Liver (tissue), 9 donors: ENCODE measurements around the gene MMP2. TPM values are rescaled to one million over a fixed set of nuclear protein-coding genes. Genes with fewer than 3 reads are reported as not detected.

ENCODE experiments used
- DNase-seq: peaks from one replicate; pipeline ENCODE4 v3.0.0-alpha.2; 2017; ENCODE audit warnings: low spot score
- H3K27ac ChIP-seq, 2 donors: one replicate each; pipeline ENCODE4 v1.7.0; 2013; ENCODE audit warnings: inconsistent platforms in 2 of 2, low read length in 2 of 2, control low read depth in 1 of 2, low read depth in 1 of 2, mild to moderate bottlenecking in 1 of 2
- H3K27me3 ChIP-seq, 4 donors: one replicate each; pipeline versions ENCODE4 v1.6.1 to v1.7.0; 2013; ENCODE audit warnings: low read length in 3 of 4, inconsistent platforms in 1 of 4, mild to moderate bottlenecking in 1 of 4, moderate library complexity in 1 of 4; ENCODE audit not compliant: control insufficient read depth in 4 of 4, insufficient read depth in 4 of 4
- H3K36me3 ChIP-seq, 4 donors: one replicate each; pipeline versions ENCODE4 v1.6.1 to v1.7.0; 2013; ENCODE audit warnings: low read length in 3 of 4, mild to moderate bottlenecking in 3 of 4, low read depth in 1 of 4, moderate library complexity in 1 of 4; ENCODE audit not compliant: control insufficient read depth in 4 of 4, insufficient read depth in 3 of 4
- H3K4me1 ChIP-seq, 4 donors: one replicate each; pipeline versions ENCODE4 v1.6.1 to v1.7.0; 2013; ENCODE audit warnings: low read length in 3 of 4, mild to moderate bottlenecking in 3 of 4, moderate library complexity in 1 of 4; ENCODE audit not compliant: control insufficient read depth in 4 of 4, insufficient read depth in 4 of 4
- H3K4me3 ChIP-seq, 3 donors: one replicate each; pipeline versions ENCODE4 v1.6.1 to v1.7.0; 2013; ENCODE audit warnings: low read length in 3 of 3, control low read depth in 1 of 3, low read depth in 1 of 3, mild to moderate bottlenecking in 1 of 3
- H3K9ac ChIP-seq, 2 donors: one replicate each; pipeline ENCODE4 v1.7.0; 2013; ENCODE audit warnings: low read length in 2 of 2, mild to moderate bottlenecking in 2 of 2, moderate library complexity in 2 of 2, control low read depth in 1 of 2, low read depth in 1 of 2
- H3K9me3 ChIP-seq, 4 donors: one replicate each; pipeline versions ENCODE4 v1.6.1 to v1.7.0; 2013; ENCODE audit warnings: low read length in 3 of 4; ENCODE audit not compliant: control insufficient read depth in 4 of 4
- FOXA1 ChIP-seq: IDR thresholded peaks from 2 replicates; pipeline ENCODE4 v1.6.1; 2016; ENCODE audit warnings: antibody characterized with exemption
- HNF4A ChIP-seq, 2 donors: conservative IDR thresholded peaks; 2 replicates each; pipeline ENCODE4 v1.6.1; 2016; ENCODE audit warnings: antibody characterized with exemption in 2 of 2, mild to moderate bottlenecking in 2 of 2
- JUND ChIP-seq, 2 donors: IDR thresholded peaks; 2 replicates each; pipeline ENCODE4 v1.6.1; 2016; ENCODE audit warnings: antibody characterized with exemption in 2 of 2
- RAD21 ChIP-seq, 2 donors: IDR thresholded peaks; 2 replicates each; pipeline ENCODE4 v1.6.1; 2016; ENCODE audit warnings: antibody characterized with exemption in 2 of 2, mild to moderate bottlenecking in 2 of 2
- RXRA ChIP-seq, 2 donors: IDR thresholded peaks; 2 replicates each; pipeline ENCODE4 v1.6.1; 2017 to 2018; ENCODE audit warnings: antibody characterized with exemption in 2 of 2, mild to moderate bottlenecking in 1 of 2
- SP1 ChIP-seq: IDR thresholded peaks from 2 replicates; pipeline ENCODE4 v1.6.1; 2018; ENCODE audit warnings: antibody characterized with exemption, mild to moderate bottlenecking
- TAF1 ChIP-seq: conservative IDR thresholded peaks from 2 replicates; pipeline ENCODE4 v1.6.1; 2016; ENCODE audit warnings: antibody characterized with exemption, mild to moderate bottlenecking
- YY1 ChIP-seq: IDR thresholded peaks from 2 replicates; pipeline ENCODE4 v1.6.1; 2016; ENCODE audit warnings: antibody characterized with exemption, mild to moderate bottlenecking
- WGBS: extraction: QIAGEN DNeasy Blood & Tissue Kit; methylation state at CpG from one replicate; pipeline ENCODE4 v1.1.7; 2013; 5-methylcytosine and 5-hydroxymethylcytosine counted together
- polyA plus RNA-seq, 2 donors: library from polyadenylated mRNA; stranded (reverse) in 1 of 2; unstranded in 1 of 2; fragments of 200-250 nt in 1 of 2; fragments of >200 nt in 1 of 2; fragmentation: Nextera tagmentation in 1 of 2; extraction: Ambion mirVana in 1 of 2; gene quantifications; one replicate each; pipeline versions ENCODE4 v1.2.1 to v1.2.3, GENCODE V29; 2013 to 2015
- total RNA-seq, 2 donors: library from RNA; depleted of rRNA; stranded (reverse); fragments of >200 nt; gene quantifications; one replicate each; pipeline ENCODE4 v1.2.3, GENCODE V29; 2014
- TF ChIP-seq, protein P1 (sequence below): IDR thresholded peaks from 2 replicates; pipeline ENCODE4 v1.6.1; 2016; ENCODE audit warnings: antibody characterized with exemption
- TF ChIP-seq, protein P2 (sequence below): IDR thresholded peaks from 2 replicates; pipeline ENCODE4 v1.6.1; 2016; ENCODE audit warnings: antibody characterized with exemption
- TF ChIP-seq, protein P3 (sequence below): IDR thresholded peaks from 2 replicates; pipeline ENCODE4 v1.6.1; 2016; ENCODE audit warnings: antibody characterized with exemption, mild to moderate bottlenecking
- TF ChIP-seq, protein P4 (sequence below): fragments of 150-350 bp; IDR thresholded peaks from 2 replicates; pipeline ENCODE4 v1.5.1; 2017; ENCODE audit warnings: improper control_type of control experiment, low read depth, low read length; ENCODE audit not compliant: missing input control
- donor health status: healthy.
- donor health status: healthy.
- donor health status: healthy.
- donor health status: healthy.
- donor health status: healthy.

MMP2 gene
- total and polyA plus RNA-seq, 4 donors: 2.8 to 6.3 (median 5.3) TPM

DNA sequence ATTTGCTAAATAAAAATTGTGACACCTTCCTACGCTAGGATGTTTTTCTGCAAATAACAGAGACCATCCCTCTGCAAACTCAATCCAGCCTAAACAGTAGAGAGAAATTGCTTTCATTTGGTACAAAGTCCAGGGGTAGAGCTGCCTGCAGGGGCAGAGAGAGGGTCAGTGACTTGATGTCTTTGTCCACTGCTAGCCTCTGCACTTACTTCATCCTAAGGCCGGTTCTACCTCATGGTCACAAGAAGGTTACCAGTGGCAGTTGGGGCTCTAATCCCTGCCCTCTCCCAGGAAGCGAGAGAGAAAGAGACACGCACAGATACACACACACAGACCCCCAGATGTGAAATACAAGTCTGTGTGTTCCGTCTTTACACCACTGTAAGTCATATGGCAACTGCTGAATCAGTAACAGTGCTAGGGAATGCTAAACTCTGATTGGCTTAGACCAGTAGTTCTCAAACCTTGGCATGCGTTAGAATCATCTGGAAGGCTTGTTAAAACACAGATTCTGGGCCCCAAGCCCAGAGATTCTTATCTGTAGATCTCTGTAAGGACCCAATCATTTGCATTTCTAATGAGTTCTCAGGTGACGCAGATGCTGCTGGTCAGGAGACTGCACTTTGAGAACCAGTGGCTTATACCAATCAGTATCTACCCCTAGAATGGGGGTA, 16.8 kb downstream of the MMP2 start:
- Histone ChIP-seq H3K36me3 (no peaks in the 10 kb centered on the region), H3K27me3 (no peaks in the 10 kb centered on the region), H3K4me1 (peaks cover 0 to 2% (median 0%) of the 10 kb centered on the region in 4 donors), H3K9ac (no peak overlapping the region), H3K27ac (no peak overlapping the region), H3K4me3 (no peak overlapping the region), H3K9me3 (no peaks in the 10 kb centered on the region)
- DNase-seq: no peak
- TF ChIP-seq, protein P1, sequence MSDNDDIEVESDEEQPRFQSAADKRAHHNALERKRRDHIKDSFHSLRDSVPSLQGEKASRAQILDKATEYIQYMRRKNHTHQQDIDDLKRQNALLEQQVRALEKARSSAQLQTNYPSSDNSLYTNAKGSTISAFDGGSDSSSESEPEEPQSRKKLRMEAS: no peak
- TF ChIP-seq FOXA1 (no peak), TAF1 (no peak), RAD21 (IDR thresholded peaks at IDR 0.05) (no peak)
- TF ChIP-seq, protein P2, sequence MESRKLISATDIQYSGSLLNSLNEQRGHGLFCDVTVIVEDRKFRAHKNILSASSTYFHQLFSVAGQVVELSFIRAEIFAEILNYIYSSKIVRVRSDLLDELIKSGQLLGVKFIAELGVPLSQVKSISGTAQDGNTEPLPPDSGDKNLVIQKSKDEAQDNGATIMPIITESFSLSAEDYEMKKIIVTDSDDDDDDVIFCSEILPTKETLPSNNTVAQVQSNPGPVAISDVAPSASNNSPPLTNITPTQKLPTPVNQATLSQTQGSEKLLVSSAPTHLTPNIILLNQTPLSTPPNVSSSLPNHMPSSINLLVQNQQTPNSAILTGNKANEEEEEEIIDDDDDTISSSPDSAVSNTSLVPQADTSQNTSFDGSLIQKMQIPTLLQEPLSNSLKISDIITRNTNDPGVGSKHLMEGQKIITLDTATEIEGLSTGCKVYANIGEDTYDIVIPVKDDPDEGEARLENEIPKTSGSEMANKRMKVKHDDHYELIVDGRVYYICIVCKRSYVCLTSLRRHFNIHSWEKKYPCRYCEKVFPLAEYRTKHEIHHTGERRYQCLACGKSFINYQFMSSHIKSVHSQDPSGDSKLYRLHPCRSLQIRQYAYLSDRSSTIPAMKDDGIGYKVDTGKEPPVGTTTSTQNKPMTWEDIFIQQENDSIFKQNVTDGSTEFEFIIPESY: no peak
- TF ChIP-seq, protein P3, sequence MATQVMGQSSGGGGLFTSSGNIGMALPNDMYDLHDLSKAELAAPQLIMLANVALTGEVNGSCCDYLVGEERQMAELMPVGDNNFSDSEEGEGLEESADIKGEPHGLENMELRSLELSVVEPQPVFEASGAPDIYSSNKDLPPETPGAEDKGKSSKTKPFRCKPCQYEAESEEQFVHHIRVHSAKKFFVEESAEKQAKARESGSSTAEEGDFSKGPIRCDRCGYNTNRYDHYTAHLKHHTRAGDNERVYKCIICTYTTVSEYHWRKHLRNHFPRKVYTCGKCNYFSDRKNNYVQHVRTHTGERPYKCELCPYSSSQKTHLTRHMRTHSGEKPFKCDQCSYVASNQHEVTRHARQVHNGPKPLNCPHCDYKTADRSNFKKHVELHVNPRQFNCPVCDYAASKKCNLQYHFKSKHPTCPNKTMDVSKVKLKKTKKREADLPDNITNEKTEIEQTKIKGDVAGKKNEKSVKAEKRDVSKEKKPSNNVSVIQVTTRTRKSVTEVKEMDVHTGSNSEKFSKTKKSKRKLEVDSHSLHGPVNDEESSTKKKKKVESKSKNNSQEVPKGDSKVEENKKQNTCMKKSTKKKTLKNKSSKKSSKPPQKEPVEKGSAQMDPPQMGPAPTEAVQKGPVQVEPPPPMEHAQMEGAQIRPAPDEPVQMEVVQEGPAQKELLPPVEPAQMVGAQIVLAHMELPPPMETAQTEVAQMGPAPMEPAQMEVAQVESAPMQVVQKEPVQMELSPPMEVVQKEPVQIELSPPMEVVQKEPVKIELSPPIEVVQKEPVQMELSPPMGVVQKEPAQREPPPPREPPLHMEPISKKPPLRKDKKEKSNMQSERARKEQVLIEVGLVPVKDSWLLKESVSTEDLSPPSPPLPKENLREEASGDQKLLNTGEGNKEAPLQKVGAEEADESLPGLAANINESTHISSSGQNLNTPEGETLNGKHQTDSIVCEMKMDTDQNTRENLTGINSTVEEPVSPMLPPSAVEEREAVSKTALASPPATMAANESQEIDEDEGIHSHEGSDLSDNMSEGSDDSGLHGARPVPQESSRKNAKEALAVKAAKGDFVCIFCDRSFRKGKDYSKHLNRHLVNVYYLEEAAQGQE: no peak
- 76% methylated on average over 7 of the region's 7 CpGs for WGBS

DNA sequence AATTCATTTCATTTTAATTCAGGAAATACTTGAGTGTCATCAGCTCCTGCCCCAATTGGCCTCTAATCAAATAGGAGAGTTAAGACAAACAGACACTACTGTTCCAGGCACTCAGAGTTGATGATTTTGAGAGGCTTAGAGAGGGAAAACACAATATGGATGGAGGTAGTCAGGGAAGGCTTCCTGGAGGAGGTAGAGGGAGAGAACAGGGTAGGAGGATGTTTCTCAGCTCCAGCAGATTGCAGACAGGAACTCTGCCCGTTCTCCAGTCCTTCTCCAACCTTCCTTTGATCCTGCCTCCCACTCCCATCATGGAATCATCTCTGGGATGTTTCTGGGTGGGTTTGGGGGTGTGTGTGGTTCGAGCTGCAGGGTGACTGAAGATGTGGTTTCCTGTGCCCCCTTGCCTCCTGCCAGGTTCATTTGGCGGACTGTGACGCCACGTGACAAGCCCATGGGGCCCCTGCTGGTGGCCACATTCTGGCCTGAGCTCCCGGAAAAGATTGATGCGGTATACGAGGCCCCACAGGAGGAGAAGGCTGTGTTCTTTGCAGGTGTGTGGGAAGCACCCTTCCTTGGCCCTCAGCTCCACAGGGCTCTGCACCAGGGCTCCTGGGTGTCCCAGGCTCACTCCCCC, 17.6 kb downstream of the MMP2 start:
- H3K27me3 ChIP-seq: no peaks in the 10 kb centered on the region
- H3K4me3 ChIP-seq: no peak overlapping the region
- 80% methylated on average over 8 of the region's 8 CpGs for WGBS
- DNase-seq: no peak
- H3K36me3 ChIP-seq: no peaks in the 10 kb centered on the region
- no peak overlapping the region for H3K27ac ChIP-seq
- H3K4me1 ChIP-seq: peaks cover 0 to 2% (median 0%) of the 10 kb centered on the region in 4 donors
- no peak overlapping the region for H3K9ac ChIP-seq
- no peaks in the 10 kb centered on the region for H3K9me3 ChIP-seq
- no peak for TF ChIP-seq YY1
- no peak for TF ChIP-seq HNF4A (conservative IDR thresholded peaks at IDR 0.05)
- no peak for TF ChIP-seq SP1
- TF ChIP-seq, protein P3: no peak
- TF ChIP-seq RAD21 (IDR thresholded peaks at IDR 0.05): no peak
- no peak for TF ChIP-seq FOXA1
- TF ChIP-seq RXRA (IDR thresholded peaks at IDR 0.05): no peak
- TF ChIP-seq JUND (IDR thresholded peaks at IDR 0.05): no peak
- TF ChIP-seq, protein P4, sequence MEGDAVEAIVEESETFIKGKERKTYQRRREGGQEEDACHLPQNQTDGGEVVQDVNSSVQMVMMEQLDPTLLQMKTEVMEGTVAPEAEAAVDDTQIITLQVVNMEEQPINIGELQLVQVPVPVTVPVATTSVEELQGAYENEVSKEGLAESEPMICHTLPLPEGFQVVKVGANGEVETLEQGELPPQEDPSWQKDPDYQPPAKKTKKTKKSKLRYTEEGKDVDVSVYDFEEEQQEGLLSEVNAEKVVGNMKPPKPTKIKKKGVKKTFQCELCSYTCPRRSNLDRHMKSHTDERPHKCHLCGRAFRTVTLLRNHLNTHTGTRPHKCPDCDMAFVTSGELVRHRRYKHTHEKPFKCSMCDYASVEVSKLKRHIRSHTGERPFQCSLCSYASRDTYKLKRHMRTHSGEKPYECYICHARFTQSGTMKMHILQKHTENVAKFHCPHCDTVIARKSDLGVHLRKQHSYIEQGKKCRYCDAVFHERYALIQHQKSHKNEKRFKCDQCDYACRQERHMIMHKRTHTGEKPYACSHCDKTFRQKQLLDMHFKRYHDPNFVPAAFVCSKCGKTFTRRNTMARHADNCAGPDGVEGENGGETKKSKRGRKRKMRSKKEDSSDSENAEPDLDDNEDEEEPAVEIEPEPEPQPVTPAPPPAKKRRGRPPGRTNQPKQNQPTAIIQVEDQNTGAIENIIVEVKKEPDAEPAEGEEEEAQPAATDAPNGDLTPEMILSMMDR: no peak
